Measurements from ENCODE around the gene CSAD.

The CSAD gene

DNA sequence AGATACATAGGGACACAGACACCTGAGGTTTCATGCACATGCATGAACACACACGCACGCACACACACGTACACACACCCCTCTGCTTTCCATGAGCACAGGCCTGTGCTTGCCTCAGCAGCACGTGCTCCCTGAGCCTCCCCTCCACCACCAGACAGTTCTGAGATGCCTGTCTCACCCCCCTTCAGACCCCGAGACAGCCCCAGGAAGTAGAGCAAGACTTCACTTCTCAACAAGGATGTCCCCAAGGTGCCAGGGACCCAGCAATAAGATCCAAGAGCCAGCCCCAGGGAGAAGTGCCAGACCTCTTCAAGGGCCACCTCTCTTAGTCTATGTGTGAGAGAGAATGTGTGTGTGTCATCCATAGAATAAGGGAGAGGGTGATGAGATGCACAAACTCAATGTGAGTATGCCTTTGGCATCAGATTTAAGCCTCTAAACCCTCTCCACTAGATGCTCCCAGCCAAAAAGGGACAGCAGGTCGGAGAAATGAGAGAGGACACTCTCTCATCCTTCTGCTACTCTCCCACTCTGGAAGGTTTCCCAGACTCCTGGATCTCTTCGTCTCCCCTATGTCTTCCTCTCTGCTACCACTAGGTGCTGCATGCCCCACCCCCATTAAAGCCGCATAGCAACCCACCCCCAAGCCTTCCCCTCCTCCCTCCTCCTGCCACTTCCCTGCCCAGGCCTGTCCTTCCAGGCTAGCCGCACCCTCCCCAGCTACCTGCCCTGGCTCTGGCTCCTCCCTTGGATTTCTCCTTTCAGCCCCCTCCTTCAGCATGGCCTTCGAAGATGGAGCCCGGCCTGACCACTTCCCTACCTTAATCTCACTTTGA is 43.6 kb upstream of the CSAD start:
- H3K9me3 ChIP-seq, result no peaks in the 10 kb centered on the region
- peak overlapping the region; percentile 76 for H3K27ac ChIP-seq
- H3K36me3 ChIP-seq, result peaks cover 18% of the 10 kb centered on the region
- peaks cover 48% of the 10 kb centered on the region for H3K4me1 ChIP-seq
- peak overlapping the region; percentile 93 for H3K4me2 ChIP-seq
- no peak for TF ChIP-seq Cebpa-rat (IDR thresholded peaks at IDR 0.05)
- peaks cover under 1% of the 10 kb centered on the region; the same call in 1 of the 2 replicates for H4K20me1 ChIP-seq
- peak overlapping the region; percentile 76 for H3K9ac ChIP-seq
- no peak overlapping the region for H3K4me3 ChIP-seq
- H3K27me3 ChIP-seq, result no peaks in the 10 kb centered on the region

DNA sequence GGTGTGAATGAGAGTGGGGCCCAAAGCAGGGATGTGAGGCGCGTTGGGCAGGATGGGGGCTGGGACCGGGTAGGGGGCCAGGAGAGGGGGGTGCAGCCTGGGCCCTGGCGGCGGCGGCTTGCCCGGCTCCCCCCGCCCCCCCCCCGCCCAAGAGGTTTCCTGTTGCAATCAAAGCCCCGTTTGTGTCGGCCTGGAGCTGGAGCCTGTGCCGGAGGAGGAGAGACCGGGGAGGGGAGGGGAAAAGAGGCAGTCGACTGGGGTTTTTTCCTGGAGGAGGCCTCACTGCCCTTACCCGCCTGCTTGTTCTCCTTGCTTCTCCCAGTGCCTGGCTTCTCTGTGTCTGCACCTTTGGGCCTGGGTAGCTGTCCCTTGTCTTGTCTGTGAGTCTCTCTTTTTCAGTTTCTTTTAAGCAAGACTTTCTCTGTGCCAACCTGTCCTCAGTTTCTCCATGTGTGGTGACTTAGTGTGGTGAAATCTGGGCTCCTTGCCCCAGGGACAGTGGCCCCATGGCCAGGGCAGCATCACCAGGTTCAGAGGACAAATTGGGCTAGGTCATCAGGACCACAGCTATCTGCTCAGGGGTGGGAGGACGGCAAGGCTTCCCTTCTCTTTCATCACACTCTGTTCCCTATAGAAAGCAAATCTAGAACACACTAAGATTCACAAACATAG is 42.8 kb upstream of the CSAD start:
- Histone ChIP-seq H3K9ac (peak overlapping the region; percentile 76), H3K4me1 (peaks cover 54% of the 10 kb centered on the region), H3K4me2 (peak overlapping the region; percentile 93), H4K20me1 (peaks cover 5% of the 10 kb centered on the region; the same call in 1 of the 2 replicates), H3K27me3 (no peaks in the 10 kb centered on the region), H3K36me3 (peaks cover 18% of the 10 kb centered on the region), H3K27ac (peak overlapping the region; percentile 76), H3K4me3 (peak overlapping the region; percentile 32; the same call in 1 of the 2 replicates), H3K9me3 (no peaks in the 10 kb centered on the region)
- TF ChIP-seq Cebpa-rat (IDR thresholded peaks at IDR 0.05), result no peak

GRCh38 chr12:53222806-53223261 is 42.1 kb upstream of the CSAD start:
- Histone ChIP-seq H3K9ac (peak overlapping the region; percentile 76), H4K20me1 (peaks cover 5% of the 10 kb centered on the region; the same call in 1 of the 2 replicates), H3K4me3 (peak overlapping the region; percentile 74), H3K27ac (peak overlapping the region; percentile 76), H3K27me3 (no peaks in the 10 kb centered on the region), H3K4me2 (peak overlapping the region; percentile 93), H3K36me3 (peaks cover 14% of the 10 kb centered on the region), H3K9me3 (no peaks in the 10 kb centered on the region), H3K4me1 (peaks cover 61% of the 10 kb centered on the region)
- TF ChIP-seq Cebpa-rat (IDR thresholded peaks at IDR 0.05), result no peak

GRCh38 chr12:53222170-53222721 is 41.5 kb upstream of the CSAD start:
- peaks cover 67% of the 10 kb centered on the region for H3K4me1 ChIP-seq
- TF ChIP-seq Cebpa-rat (IDR thresholded peaks at IDR 0.05), result no peak
- no peaks in the 10 kb centered on the region for H3K9me3 ChIP-seq
- peak overlapping the region; percentile 76 for H3K9ac ChIP-seq
- H3K4me2 ChIP-seq, result peak overlapping the region; percentile 93
- H3K27me3 ChIP-seq, result no peaks in the 10 kb centered on the region
- peaks cover 8% of the 10 kb centered on the region for H3K36me3 ChIP-seq
- H4K20me1 ChIP-seq, result peaks cover 5% of the 10 kb centered on the region; the same call in 1 of the 2 replicates
- peak overlapping the region; percentile 76 for H3K27ac ChIP-seq
- peak overlapping the region; percentile 74 for H3K4me3 ChIP-seq

- H3K4me1 ChIP-seq, result peaks cover 75% of the 10 kb centered on the region
- no peaks in the 10 kb centered on the region for H3K27me3 ChIP-seq
- H3K9ac ChIP-seq, result peak overlapping the region; percentile 76
- H3K4me2 ChIP-seq, result peak overlapping the region; percentile 93
- TF ChIP-seq Cebpa-rat (IDR thresholded peaks at IDR 0.05), result no peak
- H3K9me3 ChIP-seq, result no peaks in the 10 kb centered on the region
- peaks cover 5% of the 10 kb centered on the region; the same call in 1 of the 2 replicates for H4K20me1 ChIP-seq
- H3K27ac ChIP-seq, result peak overlapping the region; percentile 76
- peak overlapping the region; percentile 74 for H3K4me3 ChIP-seq
- H3K36me3 ChIP-seq, result peaks cover under 1% of the 10 kb centered on the region; the same call in 1 of the 2 replicates
These were observed 40.7 kb upstream of the CSAD start for GRCh38 chr12:53221203-53222080.

- peak overlapping the region; percentile 93 for H3K4me2 ChIP-seq
- H3K9me3 ChIP-seq, result no peaks in the 10 kb centered on the region
- peaks cover 5% of the 10 kb centered on the region; the same call in 1 of the 2 replicates for H4K20me1 ChIP-seq
- no peaks in the 10 kb centered on the region for H3K27me3 ChIP-seq
- peak overlapping the region; percentile 74 for H3K4me3 ChIP-seq
- H3K27ac ChIP-seq, result peak overlapping the region; percentile 76
- peak overlapping the region; percentile 77 for H3K9ac ChIP-seq
- no peaks in the 10 kb centered on the region for H3K36me3 ChIP-seq
- H3K4me1 ChIP-seq, result peaks cover 77% of the 10 kb centered on the region
- TF ChIP-seq Cebpa-rat (IDR thresholded peaks at IDR 0.05), result no peak
These were observed 40.0 kb upstream of the CSAD start for GRCh38 chr12:53220694-53221202.

DNA sequence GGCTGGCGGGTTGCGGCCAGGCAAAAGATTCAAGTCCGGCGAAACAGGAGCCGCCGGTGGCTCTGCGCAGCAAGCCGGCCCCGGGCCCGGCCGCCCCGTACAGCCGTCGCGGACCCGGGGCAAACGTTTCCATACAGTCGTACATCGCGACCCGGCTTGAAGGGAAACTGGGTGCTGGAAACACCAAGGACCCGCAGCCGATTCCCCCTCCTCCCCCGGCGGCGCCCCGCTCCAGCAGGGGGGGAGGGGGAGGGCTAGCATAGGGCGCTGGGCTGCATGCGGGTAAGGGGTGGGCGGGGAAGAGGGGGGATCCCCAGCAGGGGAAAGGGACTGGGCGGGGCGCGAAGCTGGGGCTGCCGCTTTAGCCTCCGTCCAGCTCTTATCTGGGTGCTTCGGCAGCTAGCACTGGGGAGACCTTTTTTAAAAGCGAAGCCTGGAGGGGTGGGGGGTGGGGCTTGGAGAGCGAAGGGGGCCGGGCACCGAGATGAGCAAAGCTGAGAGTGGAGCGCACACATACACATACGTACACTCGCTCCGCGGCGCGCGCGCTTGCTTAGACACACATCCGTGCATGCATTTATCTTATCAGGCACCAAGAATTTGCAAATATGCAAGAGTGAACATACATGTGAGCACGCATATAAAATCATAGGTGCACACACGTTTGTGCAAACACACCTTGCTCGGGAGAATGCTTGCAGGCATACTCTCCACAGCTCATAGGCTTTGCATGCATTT is 39.4 kb upstream of the CSAD start:
- H3K4me3 ChIP-seq, result peak overlapping the region; percentile 74
- no peak overlapping the region for H3K27ac ChIP-seq
- H3K9me3 ChIP-seq, result no peaks in the 10 kb centered on the region

DNA sequence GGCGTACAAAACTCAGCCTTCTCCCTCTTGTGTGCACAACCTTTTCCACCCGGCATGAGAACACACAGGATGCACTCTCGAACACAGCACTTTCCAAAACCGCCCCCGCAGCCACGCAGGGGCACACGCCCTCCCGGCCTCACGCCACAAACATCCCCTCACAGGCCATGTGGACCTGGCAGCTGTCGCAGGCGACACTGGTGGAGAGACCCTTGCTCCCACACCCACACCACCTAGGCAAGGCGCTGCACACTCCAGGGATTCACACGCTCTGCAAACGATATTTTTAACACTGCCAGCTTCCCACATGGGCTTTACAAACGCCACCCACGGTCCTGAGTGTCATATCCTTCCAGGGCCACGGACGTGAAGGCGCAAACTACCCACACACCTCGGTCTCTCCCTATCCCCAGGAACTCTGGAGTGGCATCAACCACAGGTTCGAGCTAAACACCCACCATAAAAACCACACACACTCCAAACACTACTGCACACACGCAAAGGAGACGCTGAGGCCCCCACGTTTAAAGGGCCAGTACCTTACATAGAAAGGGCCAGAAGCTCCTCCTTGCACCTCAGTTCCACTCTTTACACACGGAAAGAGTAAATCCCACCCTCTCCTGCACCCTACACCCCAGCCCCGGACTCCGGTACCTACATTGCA is 38.7 kb upstream of the CSAD start:
- Histone ChIP-seq H3K36me3 (no peaks in the 10 kb centered on the region), H4K20me1 (peaks cover 5% of the 10 kb centered on the region; the same call in 1 of the 2 replicates), H3K4me3 (peak overlapping the region; percentile 74), H3K9me3 (no peaks in the 10 kb centered on the region), H3K9ac (peak overlapping the region; percentile 77), H3K4me1 (peaks cover 77% of the 10 kb centered on the region), H3K27me3 (no peaks in the 10 kb centered on the region), H3K27ac (no peak overlapping the region), H3K4me2 (peak overlapping the region; percentile 93)
- TF ChIP-seq Cebpa-rat (IDR thresholded peaks at IDR 0.05), result no peak

More for the DNA sequence above, 39.4 kb upstream of the CSAD start:
- H3K36me3 ChIP-seq, result no peaks in the 10 kb centered on the region
- no peaks in the 10 kb centered on the region for H3K27me3 ChIP-seq
- peak overlapping the region; percentile 93 for H3K4me2 ChIP-seq
- peak overlapping the region; percentile 77 for H3K9ac ChIP-seq
- peaks cover 5% of the 10 kb centered on the region; the same call in 1 of the 2 replicates for H4K20me1 ChIP-seq
- peaks cover 77% of the 10 kb centered on the region for H3K4me1 ChIP-seq
- no peak for TF ChIP-seq Cebpa-rat (IDR thresholded peaks at IDR 0.05)

Measured in BLaER1 (cell line).